ENCODE measurements around the gene ZBTB8B.
"Not testable (repeated sequence)": the region's sequence is repeated elsewhere in the genome, so short reads cannot be mapped to it uniquely, and the experiment has no call there.

ZBTB8B gene

GRCh38 chr1:32464716-32465577 is at the start of gene ZBTB8B:
ZBTB8B (plus strand) TSS chr1:32465072; CDS start chr1:32470625, 5,553 bp downstream.
- Mint-ChIP-seq H3K36me3 (no peaks in the 10 kb centered on the region), H3K4me3 (peak within 1 kb of the TSS; percentile 75), H3K4me1 (peaks cover 15% of the 10 kb centered on the region), H3K27me3 (peaks cover 40% of the 10 kb centered on the region), H3K9me3 (no peaks in the 10 kb centered on the region), H3K27ac (no peak within 1 kb of the TSS)

GRCh38 chr1:32421775-32422174 is 43.1 kb upstream of the ZBTB8B start:
- no peak overlapping the region for H3K27ac Mint-ChIP-seq

GRCh38 chr1:32426489-32427255 is 38.2 kb upstream of the ZBTB8B start:
- Mint-ChIP-seq H3K4me1 (no peaks in the 10 kb centered on the region), H3K27me3 (peaks cover 28% of the 10 kb centered on the region), H3K27ac (no peak overlapping the region), H3K36me3 (no peaks in the 10 kb centered on the region), H3K9me3 (no peaks in the 10 kb centered on the region), H3K4me3 (no peak overlapping the region)

More at GRCh38 chr1:32421775-32422174, 43.1 kb upstream of the ZBTB8B start:
- Mint-ChIP-seq H3K36me3 (no peaks in the 10 kb centered on the region), H3K9me3 (no peaks in the 10 kb centered on the region), H3K4me3 (no peak overlapping the region), H3K27me3 (peaks cover 7% of the 10 kb centered on the region), H3K4me1 (no peaks in the 10 kb centered on the region)

GRCh38 chr1:32427264-32427963 is 37.5 kb upstream of the ZBTB8B start:
- H3K4me1 Mint-ChIP-seq = no peaks in the 10 kb centered on the region
- no peak overlapping the region for H3K4me3 Mint-ChIP-seq
- H3K27ac Mint-ChIP-seq = no peak overlapping the region
- H3K36me3 Mint-ChIP-seq = no peaks in the 10 kb centered on the region
- H3K9me3 Mint-ChIP-seq = no peaks in the 10 kb centered on the region
- peaks cover 29% of the 10 kb centered on the region for H3K27me3 Mint-ChIP-seq

- no peak overlapping the region for H3K27ac Mint-ChIP-seq
- no peak overlapping the region for H3K4me3 Mint-ChIP-seq
- H3K27me3 Mint-ChIP-seq = peaks cover 26% of the 10 kb centered on the region
- H3K36me3 Mint-ChIP-seq = no peaks in the 10 kb centered on the region
- no peaks in the 10 kb centered on the region for H3K4me1 Mint-ChIP-seq
- H3K9me3 Mint-ChIP-seq = no peaks in the 10 kb centered on the region
Measured at GRCh38 chr1:32431736-32432400, 33.0 kb upstream of the ZBTB8B start.

GRCh38 chr1:32438136-32438535 is 26.7 kb upstream of the ZBTB8B start:
- Mint-ChIP-seq H3K9me3 (peaks cover 5% of the 10 kb centered on the region), H3K36me3 (peaks cover 2% of the 10 kb centered on the region), H3K27me3 (peaks cover 14% of the 10 kb centered on the region), H3K27ac (no peak overlapping the region), H3K4me1 (no peaks in the 10 kb centered on the region), H3K4me3 (no peak overlapping the region)

GRCh38 chr1:32438777-32439176 is 26.1 kb upstream of the ZBTB8B start:
- not testable (repeated sequence) for H3K27ac Mint-ChIP-seq, H3K4me3 Mint-ChIP-seq, H3K36me3 Mint-ChIP-seq, H3K4me1 Mint-ChIP-seq, H3K9me3 Mint-ChIP-seq
- peaks cover 15% of the 10 kb centered on the region for H3K27me3 Mint-ChIP-seq

- H3K4me3 Mint-ChIP-seq, H3K9me3 Mint-ChIP-seq, H3K27ac Mint-ChIP-seq, H3K4me1 Mint-ChIP-seq, H3K36me3 Mint-ChIP-seq: not testable (repeated sequence)
- peaks cover 19% of the 10 kb centered on the region for H3K27me3 Mint-ChIP-seq
Measured at GRCh38 chr1:32441467-32441866, 23.4 kb upstream of the ZBTB8B start.

GRCh38 chr1:32447469-32448185 is 17.2 kb upstream of the ZBTB8B start:
- Mint-ChIP-seq H3K4me1 (no peaks in the 10 kb centered on the region), H3K27me3 (peaks cover 24% of the 10 kb centered on the region)

GRCh38 chr1:32448186-32448772 is 16.6 kb upstream of the ZBTB8B start:
- not testable (repeated sequence) for H3K36me3 Mint-ChIP-seq, H3K27ac Mint-ChIP-seq, H3K4me1 Mint-ChIP-seq, H3K4me3 Mint-ChIP-seq
- H3K9me3 Mint-ChIP-seq = peaks cover 11% of the 10 kb centered on the region
- peaks cover 22% of the 10 kb centered on the region for H3K27me3 Mint-ChIP-seq

More at GRCh38 chr1:32447469-32448185, 17.2 kb upstream of the ZBTB8B start:
- Mint-ChIP-seq H3K36me3 (peaks cover 6% of the 10 kb centered on the region), H3K27ac (peak overlapping the region; percentile 14), H3K4me3 (no peak overlapping the region), H3K9me3 (peaks cover 11% of the 10 kb centered on the region)

- H3K9me3 Mint-ChIP-seq = peaks cover 11% of the 10 kb centered on the region
- no peak overlapping the region for H3K4me3 Mint-ChIP-seq
- no peak overlapping the region for H3K27ac Mint-ChIP-seq
- no peaks in the 10 kb centered on the region for H3K4me1 Mint-ChIP-seq
- peaks cover 19% of the 10 kb centered on the region for H3K27me3 Mint-ChIP-seq
- peaks cover 6% of the 10 kb centered on the region for H3K36me3 Mint-ChIP-seq
Measured at GRCh38 chr1:32448773-32449456, 16.0 kb upstream of the ZBTB8B start.

- not testable (repeated sequence) for H3K4me3 Mint-ChIP-seq, H3K36me3 Mint-ChIP-seq, H3K4me1 Mint-ChIP-seq, H3K27ac Mint-ChIP-seq
- Mint-ChIP-seq H3K27me3 (peaks cover 20% of the 10 kb centered on the region), H3K9me3 (peaks cover 11% of the 10 kb centered on the region)
Measured at GRCh38 chr1:32449457-32449831, 15.4 kb upstream of the ZBTB8B start.

GRCh38 chr1:32454726-32455125 is 10.1 kb upstream of the ZBTB8B start:
- H3K36me3 Mint-ChIP-seq = peaks cover under 1% of the 10 kb centered on the region

GRCh38 chr1:32455958-32456357 is 8.9 kb upstream of the ZBTB8B start:
- Mint-ChIP-seq H3K27ac (no peak overlapping the region), H3K9me3 (peaks cover 6% of the 10 kb centered on the region), H3K36me3 (no peaks in the 10 kb centered on the region), H3K27me3 (peaks cover 6% of the 10 kb centered on the region), H3K4me1 (no peaks in the 10 kb centered on the region), H3K4me3 (no peak overlapping the region)

More at GRCh38 chr1:32454726-32455125, 10.1 kb upstream of the ZBTB8B start:
- Mint-ChIP-seq H3K27ac (no peak overlapping the region), H3K9me3 (peaks cover 7% of the 10 kb centered on the region), H3K4me3 (no peak overlapping the region), H3K4me1 (no peaks in the 10 kb centered on the region), H3K27me3 (peaks cover 8% of the 10 kb centered on the region)

Data from activated naive CD4-positive, alpha-beta T cell treated with anti-CD3 and anti-CD28 coated beads, Interleukin-2, amount 50 U/mL, for 24 hours (primary cell).